Lung (tissue), 12 donors: Measurements from ENCODE around the gene CENPP. TPM values are rescaled to one million over a fixed set of nuclear protein-coding genes. Genes with fewer than 3 reads are reported as not detected.
A peak's percentile ranks its signal among the peaks of the same experiment; 100 is the strongest.
"Not testable (repeated sequence)": the region's sequence is repeated elsewhere in the genome, so short reads cannot be mapped to it uniquely, and the experiment has no call there.

Experiments used
- ATAC-seq: fragments of 200-7000 bp; cut with Tn5 transposase; one replicate; pipeline ENCODE4 v1.9.1; 2020; ENCODE audit warnings: moderate number of reproducible peaks; ENCODE audit not compliant: insufficient read depth, low FRiP score
- DNase-seq, 3 donors: peaks; one replicate each; pipeline ENCODE4 v3.0.0-alpha.2; 2013 to 2017
- H3K27ac ChIP-seq, 2 donors: one replicate each; pipeline ENCODE4 v1.5.1; 2013; ENCODE audit warnings: mild to moderate bottlenecking in 2 of 2, moderate library complexity in 2 of 2, control low read depth in 1 of 2, inconsistent platforms in 1 of 2, low read depth in 1 of 2, low read length in 1 of 2
- H3K27me3 ChIP-seq, 3 donors: one replicate each; pipeline ENCODE4 v1.5.1; 2013; ENCODE audit warnings: low read length in 2 of 3; ENCODE audit not compliant: control insufficient read depth in 3 of 3, insufficient read depth in 3 of 3
- H3K36me3 ChIP-seq, 4 donors: one replicate each; pipeline ENCODE4 v1.5.1; 2013; ENCODE audit warnings: low read length in 4 of 4, mild to moderate bottlenecking in 1 of 4, moderate library complexity in 1 of 4; ENCODE audit not compliant: control insufficient read depth in 4 of 4, insufficient read depth in 4 of 4
- H3K4me1 ChIP-seq, 5 donors: one replicate each; pipeline ENCODE4 v1.5.1; 2013; ENCODE audit warnings: low read length in 5 of 5, mild to moderate bottlenecking in 2 of 5, moderate library complexity in 1 of 5; ENCODE audit not compliant: control insufficient read depth in 5 of 5, insufficient read depth in 5 of 5
- H3K4me3 ChIP-seq: one replicate; pipeline ENCODE4 v1.5.1; 2013; ENCODE audit warnings: mild to moderate bottlenecking, control low read depth, moderate library complexity
- H3K9ac ChIP-seq, 2 donors: one replicate each; pipeline ENCODE4 v1.5.1; 2013; ENCODE audit warnings: low read length in 2 of 2, control low read depth in 1 of 2; ENCODE audit not compliant: insufficient read depth in 1 of 2
- H3K9me3 ChIP-seq, 4 donors: one replicate each; pipeline ENCODE4 v1.5.1; 2013; ENCODE audit warnings: low read length in 3 of 4, mild to moderate bottlenecking in 1 of 4, moderate library complexity in 1 of 4; ENCODE audit not compliant: control insufficient read depth in 4 of 4, insufficient read depth in 3 of 4
- WGBS, 2 donors: extraction: QIAGEN DNeasy Blood & Tissue Kit; methylation state at CpG; one replicate each; pipeline ENCODE4 v1.1.7; 2013; 5-methylcytosine and 5-hydroxymethylcytosine counted together
- polyA plus RNA-seq, 2 donors: library from polyadenylated mRNA; stranded (reverse); fragments of 200-250 nt; gene quantifications; one replicate each; pipeline ENCODE4 v1.2.1, GENCODE V29; 2013
- total RNA-seq, 2 donors: library from RNA; depleted of rRNA in 1 of 2; stranded (reverse); fragments of >200 nt in 1 of 2; gene quantifications; one replicate each; pipeline ENCODE4 v1.2.1, GENCODE V29; 2014 to 2021
- TF ChIP-seq, protein P1 (sequence below): IDR thresholded peaks from 2 replicates; pipeline ENCODE4 v1.5.1; 2012; ENCODE audit warnings: mild to moderate bottlenecking; ENCODE audit errors: control extremely low read depth, extremely low read depth
- donor health status: control.
- donor health status: control.
- donor health status: Bipolar disorder and iron deficiency.
- donor health status: healthy.
- donor health status: DM: yes; HTN: yes; CAD: no.

Gene CENPP
- total and polyA plus RNA-seq, 4 donors: 1.2 to 11.8 (median 2.9) TPM

DNA sequence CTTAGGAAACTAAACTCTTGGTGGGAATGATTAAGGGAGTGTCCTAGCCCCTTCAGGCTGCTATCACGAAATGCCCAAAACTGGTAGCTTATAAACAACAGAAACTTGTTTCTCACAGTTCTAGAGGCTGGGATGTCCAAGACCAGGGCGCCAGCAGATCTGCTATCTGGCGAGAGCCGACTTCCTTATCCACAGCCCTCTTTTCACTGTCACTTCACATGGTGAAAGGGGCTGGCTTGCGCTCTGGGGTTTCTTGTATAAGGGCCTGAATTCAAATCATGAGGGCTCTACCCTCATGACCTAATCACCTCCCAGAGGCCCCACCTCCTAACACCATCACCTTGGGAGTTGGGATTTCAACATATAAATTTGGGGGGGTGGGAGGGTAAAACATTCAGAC, 295.1 kb downstream of the CENPP start:
- DNase-seq (peak in 2 of 3 donors; percentile 18 to 62), ATAC-seq (no peak)
- Histone ChIP-seq H3K9ac (no peak overlapping the region), H3K4me1 (peaks cover 0 to 48% (median 22%) of the 10 kb centered on the region in 5 donors), H3K36me3 (peaks cover 0 to 24% (median 9%) of the 10 kb centered on the region in 4 donors), H3K4me3 (no peak overlapping the region), H3K27ac (no peak overlapping the region), H3K27me3 (no peaks in the 10 kb centered on the region), H3K9me3 (no peaks in the 10 kb centered on the region)
- 82 to 88% methylated on average over 5 of the region's 5 CpGs for WGBS, 2 donors
- TF ChIP-seq, protein P1, sequence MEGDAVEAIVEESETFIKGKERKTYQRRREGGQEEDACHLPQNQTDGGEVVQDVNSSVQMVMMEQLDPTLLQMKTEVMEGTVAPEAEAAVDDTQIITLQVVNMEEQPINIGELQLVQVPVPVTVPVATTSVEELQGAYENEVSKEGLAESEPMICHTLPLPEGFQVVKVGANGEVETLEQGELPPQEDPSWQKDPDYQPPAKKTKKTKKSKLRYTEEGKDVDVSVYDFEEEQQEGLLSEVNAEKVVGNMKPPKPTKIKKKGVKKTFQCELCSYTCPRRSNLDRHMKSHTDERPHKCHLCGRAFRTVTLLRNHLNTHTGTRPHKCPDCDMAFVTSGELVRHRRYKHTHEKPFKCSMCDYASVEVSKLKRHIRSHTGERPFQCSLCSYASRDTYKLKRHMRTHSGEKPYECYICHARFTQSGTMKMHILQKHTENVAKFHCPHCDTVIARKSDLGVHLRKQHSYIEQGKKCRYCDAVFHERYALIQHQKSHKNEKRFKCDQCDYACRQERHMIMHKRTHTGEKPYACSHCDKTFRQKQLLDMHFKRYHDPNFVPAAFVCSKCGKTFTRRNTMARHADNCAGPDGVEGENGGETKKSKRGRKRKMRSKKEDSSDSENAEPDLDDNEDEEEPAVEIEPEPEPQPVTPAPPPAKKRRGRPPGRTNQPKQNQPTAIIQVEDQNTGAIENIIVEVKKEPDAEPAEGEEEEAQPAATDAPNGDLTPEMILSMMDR: no peak

- DNase-seq, H3K36me3 ChIP-seq: not testable (repeated sequence)
- 97 to 100% methylated on average over 3 of the region's 3 CpGs for WGBS, 2 donors
These were observed 298.2 kb downstream of the CENPP start for GRCh38 chr9:92623936-92624335.

GRCh38 chr9:92626484-92626883, 300.7 kb downstream of the CENPP start:
- TF ChIP-seq, protein P1: no peak
- Histone ChIP-seq H3K27me3 (no peaks in the 10 kb centered on the region), H3K9ac (no peak overlapping the region), H3K4me1 (peaks cover 0 to 8% (median 0%) of the 10 kb centered on the region in 5 donors), H3K36me3 (peaks cover 4 to 14% (median 7%) of the 10 kb centered on the region in 4 donors), H3K4me3 (no peak overlapping the region), H3K27ac (no peak overlapping the region), H3K9me3 (no peaks in the 10 kb centered on the region)
- ATAC-seq (no peak), DNase-seq (no peak)

More at GRCh38 chr9:92623936-92624335, 298.2 kb downstream of the CENPP start:
- not testable (repeated sequence) for ATAC-seq, H3K9me3 ChIP-seq, H3K4me3 ChIP-seq, H3K27me3 ChIP-seq, H3K9ac ChIP-seq, H3K27ac ChIP-seq
- H3K4me1 ChIP-seq: peaks cover 0 to 20% (median 0%) of the 10 kb centered on the region in 5 donors

DNA sequence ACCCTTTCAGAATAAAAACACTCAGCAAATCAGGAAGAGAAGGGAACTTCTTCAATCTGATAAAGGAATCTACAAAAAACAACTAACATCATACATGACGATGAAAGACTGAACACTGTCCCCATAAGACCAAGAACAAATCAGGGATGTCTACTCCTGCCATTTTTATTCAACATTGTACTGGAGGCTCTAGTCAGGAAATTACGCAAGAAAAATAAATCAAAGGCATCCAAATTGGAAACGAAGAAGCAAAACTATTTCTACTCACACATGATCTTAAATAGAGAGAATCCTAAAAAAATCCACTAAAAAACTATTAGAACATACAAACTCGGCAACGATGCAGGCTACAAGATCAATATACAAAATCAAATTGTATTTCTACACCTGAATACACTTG, 301.9 kb downstream of the CENPP start:
- H3K4me1 ChIP-seq: no peaks in the 10 kb centered on the region
- DNase-seq (no peak), ATAC-seq (no peak)
- H3K27ac ChIP-seq: no peak overlapping the region
- TF ChIP-seq, protein P1: no peak
- no peaks in the 10 kb centered on the region for H3K27me3 ChIP-seq
- no peaks in the 10 kb centered on the region for H3K9me3 ChIP-seq
- H3K36me3 ChIP-seq: peaks cover 4 to 24% (median 15%) of the 10 kb centered on the region in 4 donors
- H3K4me3 ChIP-seq: no peak overlapping the region
- no peak overlapping the region for H3K9ac ChIP-seq
- WGBS, 2 donors: 81 to 85% methylated on average over 5 of the region's 5 CpGs
